Measurements from ENCODE around the gene E2F2. TPM values are rescaled to one million over a fixed set of nuclear protein-coding genes. Genes with fewer than 3 reads are reported as not detected.
A peak's percentile ranks its signal among the peaks of the same experiment; 100 is the strongest.

Gene E2F2
- total and polyA plus RNA-seq, 2 of the 13 experiments (the other 11 are each of a cell fraction or from before 2014, with no cell fraction given), result 0.65 to 6.6 TPM

DNA sequence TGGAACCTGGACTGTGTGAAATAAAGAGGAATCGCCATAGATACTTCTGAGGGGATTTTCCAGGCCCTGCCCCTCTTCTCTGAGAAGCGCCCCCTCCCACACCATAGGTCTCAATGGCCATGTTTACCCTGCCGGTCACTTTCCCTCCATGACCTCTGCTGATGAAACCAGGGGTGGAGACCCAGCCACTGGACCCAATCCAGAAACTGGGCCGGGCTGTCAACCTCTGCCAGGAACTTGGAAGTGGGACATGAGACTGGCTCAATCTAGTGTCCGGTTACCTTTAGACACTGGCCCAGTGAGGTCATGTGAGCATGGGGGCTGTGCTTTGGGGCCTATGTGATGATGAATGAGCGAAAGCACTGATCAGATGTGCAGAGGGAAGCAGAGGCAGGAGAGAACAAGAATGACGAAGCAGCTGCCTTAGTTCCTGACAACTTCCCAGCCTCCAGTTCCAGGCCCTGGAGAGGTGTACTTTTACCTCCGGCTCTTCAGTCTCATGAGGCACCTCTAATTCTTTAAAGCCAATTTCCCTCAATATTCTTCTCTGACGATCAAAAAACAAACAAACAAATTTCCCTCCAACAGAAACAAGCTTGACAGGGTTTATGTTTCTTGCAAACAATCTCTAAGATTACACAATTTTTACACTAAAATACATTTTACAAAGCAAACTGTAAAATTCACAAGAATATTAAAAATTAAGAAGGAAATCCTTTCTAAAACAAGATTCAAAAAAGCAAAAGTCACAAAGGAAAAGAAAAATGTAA, 52.0 kb downstream of the E2F2 start (continued):
- TF ChIP-seq REPIN1 (CRISPR knock-in tag; IDR thresholded peaks at IDR 0.05; ENCODE audit: borderline replicate concordance, low read depth) (peak; percentile 67; the same call in 1 of the 2 replicates), NFE2 (CRISPR knock-in tag; IDR thresholded peaks at IDR 0.05) (no peak), ZNF121 (CRISPR knock-in tag; IDR thresholded peaks at IDR 0.05) (peak; percentile 26; the same call in 1 of the 2 replicates), NFKB2 (CRISPR knock-in tag; IDR thresholded peaks at IDR 0.05; ENCODE audit: borderline replicate concordance) (no peak; the same call in 1 of the 2 replicates), RCOR2 (CRISPR knock-in tag; IDR thresholded peaks at IDR 0.05) (0 out of 2 replicates have a peak, but pooled peaks have one; percentile 57), SRY (CRISPR knock-in tag; IDR thresholded peaks at IDR 0.05) (no peak), TSC22D2 (CRISPR knock-in tag; IDR thresholded peaks at IDR 0.05; ENCODE audit: borderline replicate concordance) (no peak), BRD4 (CRISPR knock-in tag; IDR thresholded peaks at IDR 0.05) (no peak), TCF12 (IDR thresholded peaks at IDR 0.05) (no peak), TCF12 (CRISPR knock-in tag; IDR thresholded peaks at IDR 0.05) (0 out of 2 replicates have a peak, but pooled peaks have one; percentile 43), POLR2G (IDR thresholded peaks at IDR 0.05; ENCODE audit: low read depth, low read length) (peak; percentile 75), U2AF2 (IDR thresholded peaks at IDR 0.05; ENCODE audit: low read depth, low read length) (no peak), ZFP36L1 (CRISPR knock-in tag; IDR thresholded peaks at IDR 0.05) (no peak), ZUFSP (CRISPR knock-in tag; IDR thresholded peaks at IDR 0.05; ENCODE audit: borderline replicate concordance) (no peak), EHMT2 (IDR thresholded peaks at IDR 0.05; ENCODE audit: borderline replicate concordance, low read depth, low read length) (no peak)
- TF ChIP-seq, protein P1, sequence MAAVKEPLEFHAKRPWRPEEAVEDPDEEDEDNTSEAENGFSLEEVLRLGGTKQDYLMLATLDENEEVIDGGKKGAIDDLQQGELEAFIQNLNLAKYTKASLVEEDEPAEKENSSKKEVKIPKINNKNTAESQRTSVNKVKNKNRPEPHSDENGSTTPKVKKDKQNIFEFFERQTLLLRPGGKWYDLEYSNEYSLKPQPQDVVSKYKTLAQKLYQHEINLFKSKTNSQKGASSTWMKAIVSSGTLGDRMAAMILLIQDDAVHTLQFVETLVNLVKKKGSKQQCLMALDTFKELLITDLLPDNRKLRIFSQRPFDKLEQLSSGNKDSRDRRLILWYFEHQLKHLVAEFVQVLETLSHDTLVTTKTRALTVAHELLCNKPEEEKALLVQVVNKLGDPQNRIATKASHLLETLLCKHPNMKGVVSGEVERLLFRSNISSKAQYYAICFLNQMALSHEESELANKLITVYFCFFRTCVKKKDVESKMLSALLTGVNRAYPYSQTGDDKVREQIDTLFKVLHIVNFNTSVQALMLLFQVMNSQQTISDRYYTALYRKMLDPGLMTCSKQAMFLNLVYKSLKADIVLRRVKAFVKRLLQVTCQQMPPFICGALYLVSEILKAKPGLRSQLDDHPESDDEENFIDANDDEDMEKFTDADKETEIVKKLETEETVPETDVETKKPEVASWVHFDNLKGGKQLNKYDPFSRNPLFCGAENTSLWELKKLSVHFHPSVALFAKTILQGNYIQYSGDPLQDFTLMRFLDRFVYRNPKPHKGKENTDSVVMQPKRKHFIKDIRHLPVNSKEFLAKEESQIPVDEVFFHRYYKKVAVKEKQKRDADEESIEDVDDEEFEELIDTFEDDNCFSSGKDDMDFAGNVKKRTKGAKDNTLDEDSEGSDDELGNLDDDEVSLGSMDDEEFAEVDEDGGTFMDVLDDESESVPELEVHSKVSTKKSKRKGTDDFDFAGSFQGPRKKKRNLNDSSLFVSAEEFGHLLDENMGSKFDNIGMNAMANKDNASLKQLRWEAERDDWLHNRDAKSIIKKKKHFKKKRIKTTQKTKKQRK (IDR thresholded peaks at IDR 0.05; ENCODE audit: low read length), result no peak
- TF ChIP-seq, protein P2, sequence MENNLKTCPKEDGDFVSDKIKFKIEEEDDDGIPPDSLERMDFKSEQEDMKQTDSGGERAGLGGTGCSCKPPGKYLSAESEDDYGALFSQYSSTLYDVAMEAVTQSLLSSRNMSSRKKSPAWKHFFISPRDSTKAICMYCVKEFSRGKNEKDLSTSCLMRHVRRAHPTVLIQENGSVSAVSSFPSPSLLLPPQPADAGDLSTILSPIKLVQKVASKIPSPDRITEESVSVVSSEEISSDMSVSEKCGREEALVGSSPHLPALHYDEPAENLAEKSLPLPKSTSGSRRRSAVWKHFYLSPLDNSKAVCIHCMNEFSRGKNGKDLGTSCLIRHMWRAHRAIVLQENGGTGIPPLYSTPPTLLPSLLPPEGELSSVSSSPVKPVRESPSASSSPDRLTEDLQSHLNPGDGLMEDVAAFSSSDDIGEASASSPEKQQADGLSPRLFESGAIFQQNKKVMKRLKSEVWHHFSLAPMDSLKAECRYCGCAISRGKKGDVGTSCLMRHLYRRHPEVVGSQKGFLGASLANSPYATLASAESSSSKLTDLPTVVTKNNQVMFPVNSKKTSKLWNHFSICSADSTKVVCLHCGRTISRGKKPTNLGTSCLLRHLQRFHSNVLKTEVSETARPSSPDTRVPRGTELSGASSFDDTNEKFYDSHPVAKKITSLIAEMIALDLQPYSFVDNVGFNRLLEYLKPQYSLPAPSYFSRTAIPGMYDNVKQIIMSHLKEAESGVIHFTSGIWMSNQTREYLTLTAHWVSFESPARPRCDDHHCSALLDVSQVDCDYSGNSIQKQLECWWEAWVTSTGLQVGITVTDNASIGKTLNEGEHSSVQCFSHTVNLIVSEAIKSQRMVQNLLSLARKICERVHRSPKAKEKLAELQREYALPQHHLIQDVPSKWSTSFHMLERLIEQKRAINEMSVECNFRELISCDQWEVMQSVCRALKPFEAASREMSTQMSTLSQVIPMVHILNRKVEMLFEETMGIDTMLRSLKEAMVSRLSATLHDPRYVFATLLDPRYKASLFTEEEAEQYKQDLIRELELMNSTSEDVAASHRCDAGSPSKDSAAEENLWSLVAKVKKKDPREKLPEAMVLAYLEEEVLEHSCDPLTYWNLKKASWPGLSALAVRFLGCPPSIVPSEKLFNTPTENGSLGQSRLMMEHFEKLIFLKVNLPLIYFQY (CRISPR knock-in tag; IDR thresholded peaks at IDR 0.05; ENCODE audit: borderline replicate concordance), result peak; percentile 100
- TF ChIP-seq, protein P3, sequence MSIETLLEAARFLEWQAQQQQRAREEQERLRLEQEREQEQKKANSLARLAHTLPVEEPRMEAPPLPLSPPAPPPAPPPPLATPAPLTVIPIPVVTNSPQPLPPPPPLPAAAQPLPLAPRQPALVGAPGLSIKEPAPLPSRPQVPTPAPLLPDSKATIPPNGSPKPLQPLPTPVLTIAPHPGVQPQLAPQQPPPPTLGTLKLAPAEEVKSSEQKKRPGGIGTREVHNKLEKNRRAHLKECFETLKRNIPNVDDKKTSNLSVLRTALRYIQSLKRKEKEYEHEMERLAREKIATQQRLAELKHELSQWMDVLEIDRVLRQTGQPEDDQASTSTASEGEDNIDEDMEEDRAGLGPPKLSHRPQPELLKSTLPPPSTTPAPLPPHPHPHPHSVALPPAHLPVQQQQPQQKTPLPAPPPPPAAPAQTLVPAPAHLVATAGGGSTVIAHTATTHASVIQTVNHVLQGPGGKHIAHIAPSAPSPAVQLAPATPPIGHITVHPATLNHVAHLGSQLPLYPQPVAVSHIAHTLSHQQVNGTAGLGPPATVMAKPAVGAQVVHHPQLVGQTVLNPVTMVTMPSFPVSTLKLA (IDR thresholded peaks at IDR 0.05), result no peak

Measured in HepG2 (cell line).